Thoracic aorta (tissue), 2 donors: ENCODE data around the gene UBQLN4. TPM values are rescaled to one million over a fixed set of nuclear protein-coding genes. Genes with fewer than 3 reads are reported as not detected.

Experiments
- ATAC-seq: fragments of 150-250 bp; one replicate; pipeline ENCODE4 v1.8.0; 2017; ENCODE audit warnings: low read depth; ENCODE audit not compliant: insufficient number of reproducible peaks, low FRiP score
- DNase-seq: peaks from one replicate; pipeline ENCODE4 v3.0.0-alpha.2; 2020; ENCODE audit warnings: low spot score
- H3K27ac ChIP-seq, 2 donors: fragments of 200-600 bp; sonication (generic); 1 replicate in 1 of 2; 2 replicates in 1 of 2; pipeline ENCODE4 v1.5.1; 2016; ENCODE audit warnings: mild to moderate bottlenecking in 2 of 2, moderate library complexity in 2 of 2
- H3K27me3 ChIP-seq: fragments of 200-600 bp; sonication (generic); replicated peaks from 2 replicates; pipeline ENCODE4 v1.6.0; 2016; ENCODE audit warnings: mild to moderate bottlenecking; ENCODE audit not compliant: insufficient read depth
- H3K36me3 ChIP-seq: fragments of 200-600 bp; sonication (generic); one replicate; pipeline ENCODE4 v1.5.1; 2016
- H3K4me1 ChIP-seq, 2 donors: fragments of 200-600 bp; sonication (generic); 1 replicate in 1 of 2; 2 replicates in 1 of 2; pipeline versions ENCODE4 v1.5.1 to v1.6.0; 2016; ENCODE audit warnings: low read depth in 2 of 2, mild to moderate bottlenecking in 1 of 2; ENCODE audit not compliant: control insufficient read depth in 1 of 2
- H3K4me3 ChIP-seq: fragments of 200-600 bp; sonication (generic); 2 replicates; pipeline ENCODE4 v1.5.1; 2016; ENCODE audit warnings: mild to moderate bottlenecking
- H3K9me3 ChIP-seq: fragments of 200-600 bp; sonication (generic); 2 replicates; pipeline ENCODE4 v1.5.1; 2016
- total RNA-seq, 2 donors: library from RNA; depleted of rRNA; stranded (reverse); fragments of >200 nt; gene quantifications; one replicate each; pipeline versions ENCODE4 v1.1.0 to v1.2.3, GENCODE V29; 2016
- TF ChIP-seq, protein P1 (sequence below): fragments of 200-600 bp; sonication (generic); IDR thresholded peaks from one replicate; pipeline ENCODE4 v1.5.1; 2019; ENCODE audit warnings: antibody characterized with exemption

Gene UBQLN4
- total RNA-seq, 2 donors from 2014 or later, result 21.7 to 36.7 TPM

DNA sequence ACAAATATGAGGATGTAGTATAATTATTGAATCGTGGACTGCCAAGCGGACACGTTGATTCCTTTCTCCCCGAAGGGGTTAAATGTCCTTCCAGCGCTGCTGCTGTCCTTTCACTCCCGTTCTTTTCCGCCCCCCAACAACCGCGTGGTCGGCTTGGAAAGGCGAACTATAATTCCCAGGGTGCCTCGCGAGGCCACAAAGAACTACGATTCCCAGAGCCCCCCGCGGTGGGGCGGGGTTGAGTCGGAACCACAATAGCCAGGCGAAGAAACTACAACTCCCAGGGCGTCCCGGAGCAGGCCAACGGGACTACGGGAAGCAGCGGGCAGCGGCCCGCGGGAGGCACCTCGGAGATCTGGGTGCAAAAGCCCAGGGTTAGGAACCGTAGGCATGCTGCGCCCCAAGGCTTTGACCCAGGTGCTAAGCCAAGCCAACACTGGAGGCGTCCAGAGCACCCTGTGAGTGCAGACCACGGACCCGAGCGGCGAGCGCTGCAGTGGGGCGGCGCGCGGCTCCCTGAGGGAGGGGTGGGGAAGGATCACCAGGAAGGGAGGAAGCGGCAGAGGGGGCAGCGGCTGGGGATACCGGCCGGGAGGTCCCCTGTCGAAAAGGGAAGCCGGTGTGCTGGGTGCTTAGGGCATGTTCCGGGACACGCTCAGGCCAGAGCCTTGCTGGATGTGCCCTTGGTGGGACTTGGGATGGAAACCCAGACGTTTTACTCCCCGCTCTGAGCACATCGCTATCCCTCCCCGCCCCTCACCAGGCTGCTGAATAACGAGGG lies 1.1 kb upstream of the UBQLN4 start, which contains the start of gene LAMTOR2:
Gene LAMTOR2 (plus strand): TSS at position 283 of the 781 bp plus-strand sequence. CDS start 108 bp downstream, at position 391.
- Histone ChIP-seq H3K4me1 (peaks cover 8 to 16% of the 10 kb centered on the region in 2 donors), H3K4me3 (peak within 1 kb of the TSS; percentile 88), H3K27ac (peak within 1 kb of the TSS; percentile 84 to 85), H3K9me3 (no peaks in the 10 kb centered on the region), H3K36me3 (peaks cover 12% of the 10 kb centered on the region), H3K27me3 (no peaks in the 10 kb centered on the region)
- TF ChIP-seq, protein P1, sequence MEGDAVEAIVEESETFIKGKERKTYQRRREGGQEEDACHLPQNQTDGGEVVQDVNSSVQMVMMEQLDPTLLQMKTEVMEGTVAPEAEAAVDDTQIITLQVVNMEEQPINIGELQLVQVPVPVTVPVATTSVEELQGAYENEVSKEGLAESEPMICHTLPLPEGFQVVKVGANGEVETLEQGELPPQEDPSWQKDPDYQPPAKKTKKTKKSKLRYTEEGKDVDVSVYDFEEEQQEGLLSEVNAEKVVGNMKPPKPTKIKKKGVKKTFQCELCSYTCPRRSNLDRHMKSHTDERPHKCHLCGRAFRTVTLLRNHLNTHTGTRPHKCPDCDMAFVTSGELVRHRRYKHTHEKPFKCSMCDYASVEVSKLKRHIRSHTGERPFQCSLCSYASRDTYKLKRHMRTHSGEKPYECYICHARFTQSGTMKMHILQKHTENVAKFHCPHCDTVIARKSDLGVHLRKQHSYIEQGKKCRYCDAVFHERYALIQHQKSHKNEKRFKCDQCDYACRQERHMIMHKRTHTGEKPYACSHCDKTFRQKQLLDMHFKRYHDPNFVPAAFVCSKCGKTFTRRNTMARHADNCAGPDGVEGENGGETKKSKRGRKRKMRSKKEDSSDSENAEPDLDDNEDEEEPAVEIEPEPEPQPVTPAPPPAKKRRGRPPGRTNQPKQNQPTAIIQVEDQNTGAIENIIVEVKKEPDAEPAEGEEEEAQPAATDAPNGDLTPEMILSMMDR, result peak; percentile 6
- peak; percentile 93 for ATAC-seq
- peak; percentile 98 for DNase-seq

DNA sequence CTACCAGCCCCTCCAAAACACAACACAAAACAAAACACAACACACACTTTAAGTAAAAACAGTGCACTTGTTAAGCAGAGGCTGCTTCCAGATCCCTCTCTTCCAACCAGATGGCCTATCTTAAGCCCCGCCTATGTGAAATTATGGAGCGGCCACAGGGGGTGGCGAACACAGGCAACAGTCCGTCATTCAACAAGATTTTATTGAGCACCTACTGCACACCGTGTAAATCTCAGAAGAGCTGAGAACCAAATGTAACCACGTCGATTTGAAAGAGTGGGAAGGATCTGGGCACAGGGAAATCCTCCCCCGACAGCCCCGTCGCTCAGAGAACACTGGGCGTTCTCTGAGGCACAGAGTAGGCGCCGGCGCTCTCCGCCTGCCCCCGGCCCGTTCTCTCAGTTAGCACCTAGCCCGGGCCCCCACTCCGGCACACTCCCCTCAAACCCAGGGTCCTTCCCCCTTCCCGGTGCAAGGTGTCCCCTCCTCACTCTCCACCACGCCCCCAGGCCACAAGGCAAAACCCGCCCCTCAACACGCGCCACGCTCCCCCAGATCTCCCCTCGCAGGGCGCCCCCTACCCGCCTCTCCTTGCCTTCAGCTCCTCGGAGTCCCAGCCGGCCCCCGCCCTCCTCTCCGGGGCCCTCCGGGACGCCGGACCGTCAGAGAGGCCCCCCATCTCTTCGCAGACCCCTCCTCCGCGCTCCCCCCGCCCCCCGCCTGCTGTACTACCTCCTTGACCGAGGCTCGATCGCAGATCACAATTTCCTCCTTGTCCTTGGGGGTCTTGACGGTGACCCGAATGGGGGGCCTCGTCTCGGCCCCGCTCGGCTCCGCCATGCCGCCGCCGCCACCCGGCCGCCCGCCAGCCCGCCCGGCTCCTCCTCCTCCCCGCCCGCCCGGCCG lies 483 bp downstream of the UBQLN4 start:
- peaks cover 8 to 16% of the 10 kb centered on the region in 2 donors for H3K4me1 ChIP-seq
- DNase-seq, result peak; percentile 9
- no peaks in the 10 kb centered on the region for H3K9me3 ChIP-seq
- no peak for ATAC-seq
- peak overlapping the region; percentile 58 to 59 for H3K27ac ChIP-seq
- H3K4me3 ChIP-seq, result peak overlapping the region; percentile 88
- H3K36me3 ChIP-seq, result peaks cover 13% of the 10 kb centered on the region
- TF ChIP-seq, protein P1, result no peak
- H3K27me3 ChIP-seq, result no peaks in the 10 kb centered on the region

DNA sequence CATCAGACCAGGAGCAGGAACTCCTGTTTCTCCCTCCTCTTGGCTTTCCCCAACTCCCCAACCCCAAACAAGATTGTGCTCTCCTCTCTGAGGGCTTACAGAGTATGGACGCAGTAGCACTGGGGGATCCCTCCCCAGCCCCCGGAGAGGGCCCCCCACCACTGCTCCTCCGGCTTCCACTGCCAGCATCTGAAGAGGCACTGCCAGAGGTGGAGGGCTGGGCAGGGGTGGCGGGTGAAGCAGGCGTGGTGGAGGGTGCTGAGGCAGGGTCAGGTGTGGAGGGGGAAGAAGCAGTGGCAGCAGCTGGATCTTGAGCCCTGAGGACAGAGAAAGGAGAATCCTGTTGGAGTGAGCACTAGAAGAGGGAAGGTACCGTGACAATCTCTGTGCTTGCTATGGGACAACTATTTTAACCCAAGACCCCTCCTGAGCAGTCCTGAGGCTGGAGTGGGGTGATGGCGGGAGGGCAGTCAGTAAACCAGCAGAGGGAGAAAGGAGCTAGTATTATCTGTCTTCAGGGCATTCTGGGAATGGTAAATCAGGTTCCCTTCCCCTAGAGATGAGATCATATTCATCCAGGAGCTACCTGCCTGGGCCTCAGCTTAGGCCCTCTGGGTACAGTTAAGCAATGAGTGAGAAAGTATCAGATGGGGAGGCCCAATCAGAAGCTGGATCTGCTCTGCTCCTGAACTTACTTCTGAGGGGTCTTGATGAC lies 2.4 kb downstream of the UBQLN4 start:
- Histone ChIP-seq H3K4me1 (peaks cover 6 to 16% of the 10 kb centered on the region in 2 donors), H3K36me3 (peaks cover 11% of the 10 kb centered on the region), H3K9me3 (no peaks in the 10 kb centered on the region), H3K27me3 (no peaks in the 10 kb centered on the region), H3K4me3 (no peak overlapping the region), H3K27ac (no peak overlapping the region)
- no peak for DNase-seq
- ATAC-seq, result no peak
- TF ChIP-seq, protein P1, result no peak

DNA sequence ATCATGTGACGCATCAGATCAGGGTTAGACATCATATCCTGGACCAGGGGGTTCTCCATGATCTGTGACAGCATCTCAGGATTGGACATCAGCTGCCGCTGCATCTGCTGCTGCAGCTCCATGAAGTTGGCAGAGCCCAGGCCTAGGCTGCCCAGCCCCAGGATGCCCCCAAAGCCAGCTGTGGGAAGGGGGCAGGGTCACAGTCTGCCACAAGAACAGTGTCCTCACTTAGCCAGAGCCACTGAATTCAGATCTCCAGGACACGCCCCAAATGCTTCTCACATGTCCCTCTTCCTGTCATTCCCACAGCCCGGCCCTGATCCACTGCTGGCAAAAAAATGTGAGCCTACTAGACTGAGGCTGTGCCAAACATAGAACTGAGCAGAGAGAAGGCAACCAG lies 3.2 kb downstream of the UBQLN4 start:
- TF ChIP-seq, protein P1, result no peak
- ATAC-seq (no peak), DNase-seq (no peak)
- Histone ChIP-seq H3K27me3 (no peaks in the 10 kb centered on the region), H3K36me3 (peaks cover 11% of the 10 kb centered on the region), H3K9me3 (no peaks in the 10 kb centered on the region), H3K27ac (no peak overlapping the region), H3K4me3 (no peak overlapping the region), H3K4me1 (peaks cover 3 to 9% of the 10 kb centered on the region in 2 donors)
